ENCODE measurements around the gene LHX2.
A peak's percentile ranks its signal among the peaks of the same experiment; 100 is the strongest.

Gene LHX2

DNA sequence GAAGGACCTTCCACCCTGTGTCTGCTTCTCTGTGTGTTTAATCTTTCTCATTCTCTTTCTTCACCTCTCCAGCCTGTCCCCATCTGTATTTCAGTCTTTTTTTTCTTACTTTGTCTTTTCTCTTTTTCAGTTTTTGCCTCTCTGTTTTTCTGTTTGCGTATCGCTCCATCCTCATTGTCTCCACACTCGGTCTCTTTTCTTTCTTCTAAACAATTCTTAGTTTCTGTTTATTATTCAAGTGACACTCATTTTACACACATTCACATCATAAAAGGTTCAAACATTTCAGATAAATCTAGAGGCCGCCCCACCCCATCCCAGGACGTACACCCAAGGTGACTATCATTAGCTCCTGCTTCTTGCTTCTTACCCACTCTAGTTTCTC, 9.8 kb downstream of the LHX2 start:
- DNase-seq: no peak
- intact Hi-C loops (cut with DNase I): no loop called here

DNA sequence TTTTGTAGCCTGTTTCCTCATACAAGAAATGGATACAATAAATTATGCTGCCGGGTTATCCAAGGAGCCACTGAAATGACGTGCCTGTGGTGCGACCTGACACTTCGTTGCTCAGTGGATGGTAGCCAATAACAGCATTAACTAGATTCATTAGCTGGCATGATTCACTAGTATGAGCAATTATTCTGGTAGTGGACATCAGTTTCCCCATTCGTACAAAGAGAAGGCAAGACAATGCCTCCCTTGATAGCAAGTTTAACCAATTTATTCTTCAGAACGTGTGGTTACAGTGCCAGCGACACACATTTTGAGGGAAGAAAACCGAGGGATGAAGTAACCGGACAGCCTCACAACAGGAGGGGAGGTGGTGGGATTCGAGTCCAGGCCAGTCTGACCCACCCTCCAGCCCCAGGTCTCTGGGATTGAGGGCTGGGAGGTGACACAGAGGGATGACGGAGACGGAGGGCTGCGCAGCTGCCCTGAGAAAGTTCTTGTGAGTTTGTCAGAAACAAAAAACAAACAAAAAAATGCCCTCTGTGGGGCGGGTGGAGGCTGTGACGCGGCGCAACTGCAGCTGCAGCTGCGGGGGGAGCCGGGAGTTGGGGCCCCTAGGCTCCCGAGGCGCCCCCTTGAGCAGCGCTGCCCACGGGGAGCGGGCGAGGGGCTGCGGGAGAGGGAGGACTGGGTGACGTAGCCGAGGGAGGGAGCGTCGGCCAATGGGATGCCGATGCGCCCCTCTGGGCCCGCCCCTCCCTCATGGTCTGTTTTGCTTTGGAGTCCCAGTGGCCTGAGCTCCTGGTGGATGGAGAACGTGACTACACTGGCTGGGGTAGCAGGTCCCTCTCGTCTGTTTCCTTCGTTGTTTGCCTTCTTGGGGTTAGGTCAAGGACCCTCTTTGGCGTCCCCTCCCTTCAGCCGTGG, 10.9 kb downstream of the LHX2 start:
- intact Hi-C loops (cut with DNase I): no loop called here
- no peak for DNase-seq

DNA sequence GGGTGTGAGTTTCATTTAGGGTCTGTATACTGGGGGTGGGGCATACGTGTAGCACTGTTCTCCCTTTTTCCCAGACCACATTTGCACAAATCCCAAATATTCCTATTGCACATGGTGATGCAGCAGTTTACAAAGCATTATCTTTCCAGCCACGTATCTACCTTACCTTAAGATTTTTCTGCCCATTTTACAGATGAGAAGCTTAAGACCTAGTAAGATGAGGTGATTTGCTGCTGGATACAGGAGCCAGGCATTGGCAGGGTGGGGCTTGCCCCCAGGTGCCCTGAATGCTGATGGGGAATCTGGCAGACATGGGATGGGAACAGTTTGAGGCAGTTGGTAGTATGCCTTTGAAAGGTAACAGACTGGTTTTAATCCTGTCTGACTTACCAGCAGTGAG, 12.5 kb downstream of the LHX2 start:
- no peak for DNase-seq

DNA sequence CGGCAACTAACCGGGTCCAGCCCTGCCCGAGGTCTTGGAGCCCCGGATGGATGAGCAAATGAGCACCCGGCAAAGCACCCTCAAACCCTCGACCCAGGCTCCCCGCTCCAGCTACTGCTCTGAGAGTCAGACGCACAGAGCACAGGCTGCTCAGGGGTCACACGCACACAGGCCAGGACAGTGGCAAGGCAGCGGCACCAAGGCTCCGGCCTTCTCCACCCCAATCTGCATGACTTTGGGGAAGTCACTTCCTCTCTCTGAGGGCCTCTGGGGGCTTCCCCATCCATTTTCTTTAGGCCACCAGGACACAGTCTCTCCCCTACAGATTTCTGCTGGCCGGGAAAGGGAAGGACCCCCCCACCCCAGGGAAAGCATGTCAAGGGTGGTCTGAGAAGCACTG, 18.0 kb downstream of the LHX2 start:
- intact Hi-C loops (cut with DNase I): loop anchor here (10.0 kb wide), 1 partner anchor 635 kb away; no protein-coding TSS in a partner anchor
- DNase-seq: no peak

More for the DNA sequence above, 12.5 kb downstream of the LHX2 start:
- intact Hi-C loops (cut with DNase I): no loop called here

DNA sequence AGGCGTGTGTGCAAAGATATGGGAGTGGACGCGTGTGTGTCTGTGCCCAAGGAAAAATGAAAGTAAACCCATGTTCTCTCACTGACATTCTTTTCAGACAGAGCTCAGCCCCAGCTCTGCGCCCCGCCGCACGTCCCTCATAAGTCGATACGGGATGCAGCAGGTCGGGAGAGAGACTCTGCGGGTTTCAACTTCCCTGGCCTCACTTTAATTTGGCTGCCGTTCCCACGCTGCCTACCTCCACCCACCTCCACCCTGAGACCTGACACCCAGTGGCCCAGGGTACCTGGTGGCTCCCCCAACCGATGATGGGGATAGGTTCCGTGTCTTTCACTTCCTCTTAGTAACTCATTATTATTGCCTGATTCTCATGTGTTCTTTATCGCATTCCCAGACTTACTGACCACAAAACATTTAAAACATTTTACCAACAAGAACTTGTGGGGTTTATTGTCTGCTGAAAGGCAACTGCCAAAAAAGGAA, 19.4 kb downstream of the LHX2 start:
- intact Hi-C loops (cut with DNase I): loop anchor here (10.0 kb wide), 1 partner anchor 636 kb away; no protein-coding TSS in a partner anchor
- DNase-seq: no peak

DNA sequence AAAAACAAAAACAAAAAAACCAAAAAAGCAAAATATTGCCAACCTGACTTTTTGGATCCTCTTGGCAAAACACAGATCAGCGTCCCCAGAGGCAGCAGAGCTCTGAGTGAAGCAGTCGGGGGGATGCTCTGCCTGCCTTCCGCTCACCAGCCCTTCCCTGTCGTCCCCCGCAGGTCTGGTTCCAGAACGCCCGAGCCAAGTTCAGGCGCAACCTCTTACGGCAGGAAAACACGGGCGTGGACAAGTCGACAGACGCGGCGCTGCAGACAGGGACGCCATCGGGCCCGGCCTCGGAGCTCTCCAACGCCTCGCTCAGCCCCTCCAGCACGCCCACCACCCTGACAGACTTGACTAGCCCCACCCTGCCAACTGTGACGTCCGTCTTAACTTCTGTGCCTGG, 20.7 kb downstream of the LHX2 start:
- intact Hi-C loops (cut with DNase I): loop anchor here (10.0 kb wide), 1 partner anchor 637 kb away; no protein-coding TSS in a partner anchor
- no peak for DNase-seq

DNA sequence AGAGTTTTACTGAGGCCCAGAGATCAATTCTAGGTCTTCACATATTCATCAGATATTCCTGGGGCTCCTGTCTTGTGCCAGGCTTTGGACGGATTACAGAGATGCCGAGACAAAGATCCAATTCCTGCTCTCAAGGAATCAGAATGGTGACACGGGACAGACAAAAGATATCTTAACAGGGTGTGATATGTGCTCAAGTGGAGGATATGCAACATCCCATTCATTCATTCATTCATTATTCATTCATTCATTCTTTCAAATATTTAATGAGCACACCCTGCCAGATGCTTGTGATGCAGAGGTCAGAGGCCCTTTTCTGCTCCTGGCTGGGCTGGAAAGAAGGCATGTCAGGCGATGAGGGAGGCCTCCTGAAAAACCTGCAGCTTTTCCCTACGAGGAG, 21.8 kb downstream of the LHX2 start:
- intact Hi-C loops (cut with DNase I): loop anchor here (10.0 kb wide), 1 partner anchor 639 kb away; no protein-coding TSS in a partner anchor

DNA sequence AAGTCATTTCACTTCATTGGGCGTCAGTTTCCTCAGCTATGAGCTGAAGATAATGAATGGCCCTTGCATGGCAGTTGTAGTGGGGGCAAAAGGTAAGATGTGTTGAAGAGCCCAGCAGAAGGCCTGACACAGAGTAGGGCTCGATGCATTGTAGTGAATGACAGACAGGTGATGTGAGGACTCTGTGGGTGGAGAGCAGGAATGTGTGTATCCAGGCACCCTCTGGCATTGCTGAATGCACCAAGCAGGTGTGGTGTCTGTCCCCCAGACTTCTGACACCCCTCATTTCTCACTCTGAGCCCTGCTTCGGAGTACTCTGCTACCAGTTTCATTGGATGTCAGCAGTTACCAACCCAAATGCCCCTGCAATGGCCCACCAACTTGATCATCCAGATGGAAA, 22.4 kb downstream of the LHX2 start:
- intact Hi-C loops (cut with DNase I): loop anchor here (10.0 kb wide), 1 partner anchor 639 kb away; no protein-coding TSS in a partner anchor

More for the DNA sequence above, 21.8 kb downstream of the LHX2 start:
- no peak for DNase-seq

DNA sequence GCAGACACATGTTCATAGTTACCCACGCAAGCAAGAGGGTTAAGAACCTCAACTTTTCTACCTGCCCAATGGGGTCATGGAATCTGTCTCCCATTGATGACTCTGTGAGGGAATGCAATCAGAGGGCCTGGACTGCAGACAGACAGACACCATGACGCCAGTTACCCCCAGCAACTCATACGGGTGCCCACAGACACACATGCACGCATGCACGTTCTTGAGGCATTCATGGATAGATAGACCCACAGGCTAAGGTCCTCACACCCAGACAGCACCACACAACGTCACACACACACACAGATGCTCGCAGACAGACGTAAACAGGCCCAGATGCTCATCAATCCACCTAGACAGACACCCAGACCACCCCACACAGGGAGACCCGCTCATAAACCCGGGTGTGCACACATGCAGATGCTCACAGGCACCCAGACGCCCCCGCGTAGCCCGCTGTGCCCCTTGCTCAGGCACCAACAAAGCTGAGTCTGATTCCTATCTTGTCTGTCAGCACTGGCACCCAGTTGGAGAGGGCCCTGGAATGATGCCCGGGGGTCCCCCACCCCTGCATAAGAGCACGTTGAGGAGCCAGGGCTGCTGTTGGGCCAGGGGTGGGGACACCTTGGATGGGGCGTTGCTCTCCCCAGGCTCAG, 23.6 kb downstream of the LHX2 start:
- intact Hi-C loops (cut with DNase I): loop anchor here (10.0 kb wide), 1 partner anchor 640 kb away; no protein-coding TSS in a partner anchor
- no peak for DNase-seq

More for the DNA sequence above, 22.4 kb downstream of the LHX2 start:
- DNase-seq: no peak

DNA sequence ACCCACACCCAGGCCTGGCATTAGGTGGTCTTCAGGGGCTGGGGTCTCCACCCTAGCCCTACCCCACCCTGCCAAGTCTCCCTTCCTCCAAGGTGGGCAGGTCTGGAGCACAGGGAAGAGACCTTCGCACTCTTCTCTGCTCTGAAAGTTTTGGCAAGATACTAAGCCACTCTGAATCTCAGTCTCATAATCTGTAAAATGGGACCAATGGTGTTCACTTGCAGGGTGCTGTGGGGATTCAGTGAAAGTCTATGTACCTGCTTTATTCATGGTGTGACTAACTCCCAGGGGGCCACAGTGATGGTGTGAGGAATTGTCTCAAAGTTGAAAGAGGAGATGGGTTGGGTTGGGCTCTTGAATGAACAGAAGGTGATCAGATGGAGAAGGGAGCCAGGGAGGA, 25.0 kb downstream of the LHX2 start:
- intact Hi-C loops (cut with DNase I): loop anchor here (10.0 kb wide), 1 partner anchor 642 kb away; no protein-coding TSS in a partner anchor

DNA sequence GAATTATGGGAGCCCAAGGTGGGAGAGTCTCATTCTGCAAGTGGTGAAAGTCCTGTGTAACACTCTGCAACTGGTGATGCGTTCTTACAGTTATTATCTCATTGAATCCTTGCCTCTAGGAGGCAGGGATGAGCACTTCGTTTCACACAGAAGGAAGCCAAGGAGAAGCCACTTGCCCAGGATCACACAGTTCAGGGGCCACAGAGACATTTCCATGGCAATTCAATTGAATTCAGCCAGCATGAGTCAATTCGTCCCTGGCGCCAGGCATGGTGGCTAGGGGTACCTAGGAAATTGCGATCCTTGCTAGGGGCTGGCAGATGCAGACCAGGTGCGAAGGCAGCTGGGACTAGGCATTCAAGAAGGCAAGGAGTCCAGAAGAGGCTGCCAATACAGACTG, 26.2 kb downstream of the LHX2 start:
- intact Hi-C loops (cut with DNase I): loop anchor here (10.0 kb wide), 1 partner anchor 643 kb away; no protein-coding TSS in a partner anchor

More for the DNA sequence above, 25.0 kb downstream of the LHX2 start:
- DNase-seq: no peak

DNA sequence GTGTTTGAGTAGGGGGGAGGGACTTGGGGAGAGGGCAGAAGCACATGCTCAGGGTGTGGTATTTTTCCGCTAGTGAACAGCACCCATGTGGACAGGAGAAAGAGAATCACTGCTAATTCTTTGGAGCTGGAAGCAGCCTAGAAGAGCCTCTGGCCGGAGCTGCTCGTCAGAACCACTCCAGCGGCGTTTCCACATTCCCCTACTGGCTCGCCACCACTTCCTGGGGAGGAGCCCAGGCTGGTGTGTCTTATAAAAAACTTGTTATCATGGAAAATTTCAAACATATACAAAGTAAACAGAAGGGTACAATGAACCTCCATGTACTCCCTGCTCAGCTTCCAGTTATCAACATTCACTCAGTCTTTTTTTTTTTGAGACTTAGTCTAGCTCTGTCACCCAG, 26.7 kb downstream of the LHX2 start:
- intact Hi-C loops (cut with DNase I): loop anchor here (10.0 kb wide), 1 partner anchor 643 kb away; no protein-coding TSS in a partner anchor
- DNase-seq: no peak

More for the DNA sequence above, 26.2 kb downstream of the LHX2 start:
- no peak for DNase-seq

DNA sequence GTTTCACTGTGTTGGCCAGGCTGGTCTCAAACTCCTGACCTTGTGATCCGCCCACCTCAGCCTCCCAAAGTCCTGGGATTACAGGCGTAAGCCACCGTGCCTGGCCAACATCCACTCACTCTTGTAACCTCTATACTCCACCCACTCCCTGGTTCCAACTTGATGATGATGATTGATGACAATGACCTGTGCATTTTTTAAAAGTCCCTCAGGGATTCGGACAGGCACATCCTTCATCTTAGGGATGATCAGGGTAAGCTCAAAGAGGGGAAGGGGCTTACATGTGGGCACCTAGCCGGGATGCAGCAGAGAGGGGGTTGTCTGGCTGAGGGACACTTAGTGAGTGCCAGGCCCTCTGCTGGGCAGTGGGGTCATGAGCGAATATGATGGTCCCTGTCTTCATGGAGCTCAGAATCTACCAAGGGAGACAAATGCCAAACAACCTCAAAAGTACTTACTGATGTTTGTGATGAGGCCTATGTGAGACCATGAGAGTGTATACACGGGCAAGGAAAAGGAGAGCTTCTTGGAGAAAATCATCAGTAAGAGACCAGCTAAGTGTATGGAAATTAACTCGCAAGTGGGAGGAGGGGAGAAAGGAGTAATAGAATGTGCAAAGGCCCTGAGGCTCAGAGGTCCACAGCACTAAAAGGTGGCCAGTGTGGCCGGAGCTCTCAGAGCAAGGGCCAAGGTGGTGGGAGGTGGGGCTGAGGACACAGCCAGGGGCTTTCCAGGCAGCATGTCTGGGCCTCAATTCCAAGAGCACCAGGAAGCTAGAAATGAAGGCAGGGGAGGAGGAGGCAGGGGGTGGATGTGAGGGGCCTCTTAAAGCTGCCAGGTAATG, 27.4 kb downstream of the LHX2 start:
- intact Hi-C loops (cut with DNase I): loop anchor here (10.0 kb wide), 1 partner anchor 644 kb away; no protein-coding TSS in a partner anchor

DNA sequence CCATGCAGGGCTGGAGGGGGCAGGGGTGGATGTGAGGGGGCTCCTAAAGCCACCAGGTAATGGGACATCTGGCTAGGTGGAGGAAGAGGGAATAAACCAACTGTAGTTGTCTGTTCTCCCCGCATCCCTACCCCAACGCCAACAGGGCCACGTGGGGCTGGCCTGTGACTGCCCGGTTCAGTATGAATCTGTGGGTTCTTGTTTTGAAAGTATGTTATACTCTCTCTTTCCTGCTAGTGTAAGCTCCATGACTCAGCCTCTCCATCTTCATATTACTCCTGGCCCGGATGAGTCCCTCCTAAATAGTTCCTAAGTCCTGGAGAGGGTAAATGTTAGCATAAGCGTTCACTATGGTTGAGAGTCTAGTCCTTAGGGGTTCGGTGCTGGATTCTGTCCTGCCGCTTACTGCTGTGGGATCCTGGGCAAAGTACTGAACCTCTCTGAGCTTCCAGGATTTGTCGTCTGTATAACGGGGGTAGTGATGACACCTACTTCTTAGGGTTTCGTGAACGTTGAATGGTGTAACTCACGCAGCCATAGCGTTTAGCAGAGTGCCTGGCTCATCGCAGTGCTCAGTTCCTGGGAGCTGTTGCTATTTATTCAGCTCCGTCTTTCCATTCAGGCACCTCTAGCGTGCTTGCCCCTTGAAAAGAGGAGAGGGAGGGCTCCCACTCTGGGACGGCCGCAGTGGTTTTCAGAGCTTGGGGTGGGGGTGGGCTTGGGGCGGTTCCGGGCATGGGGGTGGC, 28.8 kb downstream of the LHX2 start:
- intact Hi-C loops (cut with DNase I): loop anchor here (10.0 kb wide), 1 partner anchor 496 kb away; no protein-coding TSS in a partner anchor

More for the DNA sequence above, 27.4 kb downstream of the LHX2 start:
- no peak for DNase-seq

DNA sequence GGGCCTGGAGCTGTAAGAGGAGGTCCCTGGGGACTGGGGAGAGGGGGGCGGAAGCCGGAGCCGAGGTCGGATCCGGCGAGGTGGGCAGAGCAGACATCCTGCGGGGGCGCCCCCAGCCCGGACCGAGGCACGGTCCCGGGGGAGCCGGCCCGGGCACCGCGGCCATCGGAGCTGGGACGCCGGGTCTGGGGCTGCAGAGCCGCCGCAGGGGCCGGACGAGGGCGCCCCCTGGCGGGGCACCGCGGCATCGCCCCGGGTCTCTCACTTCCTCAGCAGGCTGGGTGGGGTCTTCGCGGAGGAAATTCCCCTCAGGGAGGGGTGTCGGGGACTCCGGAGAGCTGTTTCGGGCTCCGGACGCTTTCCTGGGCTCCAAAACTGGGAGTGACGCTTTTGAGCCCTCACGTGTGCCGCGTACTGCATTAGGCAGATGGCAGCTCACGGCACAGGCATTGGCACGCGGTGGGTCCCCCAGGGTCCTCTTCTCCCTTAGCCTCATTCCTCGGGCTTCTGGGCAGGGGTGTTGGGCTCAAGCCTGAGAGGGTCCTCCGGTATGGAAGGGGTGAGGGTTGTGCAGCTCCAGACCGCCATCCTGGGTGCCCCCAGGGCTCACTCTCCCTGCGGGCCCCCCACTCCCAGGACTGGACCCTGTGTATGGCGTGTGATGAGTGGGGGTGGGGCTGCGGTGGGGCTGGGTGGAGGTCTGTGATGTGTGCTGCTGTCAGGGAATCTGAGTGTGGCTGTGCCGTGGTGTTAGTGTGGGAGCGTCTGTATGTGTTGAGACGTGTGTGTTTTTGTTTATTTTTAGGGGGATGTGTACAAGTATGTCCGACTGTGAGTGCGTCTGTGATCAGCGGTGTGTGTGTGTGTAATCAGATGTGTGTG, 29.6 kb downstream of the LHX2 start:
- intact Hi-C loops (cut with DNase I): loop anchor here (10.0 kb wide), 1 partner anchor 496 kb away; no protein-coding TSS in a partner anchor
- peak in 37 of 42 donors; percentile 9 to 83 (median 60) for DNase-seq

More for the DNA sequence above, 28.8 kb downstream of the LHX2 start:
- no peak for DNase-seq

DNA sequence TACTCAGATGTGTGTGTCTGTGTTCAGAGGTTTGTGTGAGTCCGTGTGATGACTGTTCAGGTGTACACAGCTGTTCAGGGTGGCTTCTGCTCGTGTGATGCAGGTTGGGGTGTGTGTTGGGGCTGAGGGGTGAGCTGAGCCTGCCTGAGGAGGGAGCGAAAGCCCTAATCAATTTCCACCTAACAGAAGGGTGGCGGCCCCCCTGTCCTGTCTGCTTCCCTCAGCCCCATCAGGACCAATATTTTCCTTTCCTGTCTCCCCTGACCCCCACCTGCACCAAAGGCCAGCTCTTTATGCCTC, 30.2 kb downstream of the LHX2 start:
- intact Hi-C loops (cut with DNase I): loop anchor here (10.0 kb wide), 1 partner anchor 497 kb away; no protein-coding TSS in a partner anchor
- no peak for DNase-seq
